ENCODE results near the gene DSCAML1.

DNA sequence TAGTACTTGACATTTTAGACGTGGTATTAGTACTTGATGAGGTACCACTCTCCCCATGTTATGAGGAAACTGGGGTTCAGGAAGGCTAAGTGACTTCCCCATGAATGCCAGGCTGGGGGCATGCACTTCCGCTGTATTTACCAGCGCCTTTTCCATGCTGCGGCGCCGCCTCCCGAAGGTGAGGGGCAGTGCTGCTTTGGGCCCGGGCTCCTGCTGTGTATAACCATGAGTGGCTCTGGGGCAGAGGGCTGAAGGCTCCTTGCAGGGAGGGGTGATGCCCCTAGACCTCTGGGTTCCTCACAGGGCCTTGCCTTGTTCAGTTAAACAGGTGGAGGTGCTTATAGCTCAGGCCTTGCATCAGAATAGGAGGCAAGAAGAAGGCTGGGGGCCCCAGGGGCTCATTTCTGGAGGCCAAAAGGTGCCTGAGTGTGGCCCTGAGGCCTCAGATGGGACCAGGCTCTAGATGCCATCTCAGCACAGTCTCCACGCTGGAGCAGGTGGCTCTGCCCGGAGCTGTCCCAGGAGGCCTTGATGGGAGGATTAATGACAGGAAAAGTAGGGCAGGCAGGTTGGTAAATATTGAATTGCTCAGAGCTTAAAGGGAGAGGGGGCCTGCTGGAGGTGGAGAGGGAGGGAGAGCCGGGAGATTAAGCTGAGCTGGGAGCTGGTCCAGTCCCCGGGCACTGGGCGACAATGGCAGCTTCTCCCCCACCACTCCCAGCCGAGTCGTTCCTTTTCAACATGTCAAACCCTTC is 339.8 kb downstream of the DSCAML1 start:
- TF ChIP-seq EZH2 (IDR thresholded peaks at IDR 0.05; ENCODE audit: insufficient read depth, poor library complexity, severe bottlenecking) (no peak), EZH2phosphoT487 (IDR thresholded peaks at IDR 0.05; ENCODE audit: insufficient read depth, low read depth) (no peak)
